Measurements from ENCODE around the gene ANKLE2. TPM values are rescaled to one million over a fixed set of nuclear protein-coding genes. Genes with fewer than 3 reads are reported as not detected.

Gene ANKLE2
- total and polyA plus RNA-seq, 4 donors: 8.4 to 24.1 (median 15.4) TPM

- DNase-seq (ENCODE audit: low spot score): no peak
- no peak for TF ChIP-seq RXRA (IDR thresholded peaks at IDR 0.05)
- TF ChIP-seq FOXA1 (IDR thresholded peaks at IDR 0.05): no peak
- TF ChIP-seq RAD21 (IDR thresholded peaks at IDR 0.05): no peak
- no peak for TF ChIP-seq SP1 (IDR thresholded peaks at IDR 0.05)
- no peak for TF ChIP-seq FOXA2 (IDR thresholded peaks at IDR 0.05)
- TF ChIP-seq TAF1 (conservative IDR thresholded peaks at IDR 0.05): no peak
- no peak for TF ChIP-seq YY1 (IDR thresholded peaks at IDR 0.05)
- TF ChIP-seq HNF4G (IDR thresholded peaks at IDR 0.05): no peak
- no peak for TF ChIP-seq NR2F2 (IDR thresholded peaks at IDR 0.05)
- no peak for TF ChIP-seq ATF3 (IDR thresholded peaks at IDR 0.05)
- no peak for TF ChIP-seq GABPA (IDR thresholded peaks at IDR 0.05 in 1 of 2, conservative IDR thresholded peaks at IDR 0.05 in 1 of 2)
- no peak for TF ChIP-seq MAX (IDR thresholded peaks at IDR 0.05)
- TF ChIP-seq REST (IDR thresholded peaks at IDR 0.05): no peak
- no peak overlapping the region for H3K9ac ChIP-seq (ENCODE audit: low read depth in 1 of 2, low read length in 2 of 2)
- 95% methylated on average over 18 of the region's 18 CpGs for WGBS
- peaks cover 20 to 60% (median 30%) of the 10 kb centered on the region in 4 donors for H3K36me3 ChIP-seq (ENCODE audit: control insufficient read depth in 4 of 4, insufficient read depth in 3 of 4, low read depth in 1 of 4, low read length in 3 of 4)
- no peak overlapping the region for H3K27ac ChIP-seq (ENCODE audit: low read depth in 1 of 2, low read length in 2 of 2)
- no peaks in the 10 kb centered on the region for H3K27me3 ChIP-seq (ENCODE audit: control insufficient read depth in 4 of 4, insufficient read depth in 4 of 4, low read length in 3 of 4)
- no peaks in the 10 kb centered on the region for H3K4me1 ChIP-seq (ENCODE audit: control insufficient read depth in 4 of 4, insufficient read depth in 4 of 4, low read length in 3 of 4)
- H3K9me3 ChIP-seq (ENCODE audit: control insufficient read depth in 4 of 4, low read length in 3 of 4): no peaks in the 10 kb centered on the region
- H3K4me3 ChIP-seq (ENCODE audit: low read depth in 1 of 3, low read length in 3 of 3): no peak overlapping the region
Measured at GRCh38 chr12:132806857-132807256, 45.2 kb upstream of the ANKLE2 start.

DNA sequence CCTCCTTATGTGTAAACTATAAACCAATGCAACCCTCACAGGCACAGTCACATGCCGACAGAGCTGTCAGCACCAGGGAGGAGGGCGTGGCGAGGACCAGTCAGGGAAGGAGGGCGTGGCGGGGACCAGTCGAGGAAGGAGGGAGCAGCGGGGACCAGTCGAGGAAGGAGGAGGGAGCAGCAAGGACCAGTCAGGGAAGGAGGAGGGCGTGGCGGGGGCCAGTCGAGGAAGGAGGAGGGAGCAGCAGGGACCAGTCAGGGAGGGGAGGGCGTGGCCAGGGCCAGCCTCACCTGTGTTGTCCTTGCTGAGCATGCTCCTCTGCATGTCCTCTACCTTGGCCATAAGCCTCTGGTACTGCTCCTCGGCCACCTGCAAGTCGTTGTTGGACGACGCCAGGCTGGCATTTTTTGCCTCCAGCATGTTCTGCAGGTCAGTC lies 42.8 kb upstream of the ANKLE2 start:
- Histone ChIP-seq H3K27ac (ENCODE audit: low read depth in 1 of 2, low read length in 2 of 2) (no peak overlapping the region), H3K4me3 (ENCODE audit: low read depth in 1 of 3, low read length in 3 of 3) (no peak overlapping the region), H3K9ac (ENCODE audit: low read depth in 1 of 2, low read length in 2 of 2) (no peak overlapping the region), H3K27me3 (ENCODE audit: control insufficient read depth in 4 of 4, insufficient read depth in 4 of 4, low read length in 3 of 4) (no peaks in the 10 kb centered on the region), H3K4me1 (ENCODE audit: control insufficient read depth in 4 of 4, insufficient read depth in 4 of 4, low read length in 3 of 4) (no peaks in the 10 kb centered on the region), H3K36me3 (ENCODE audit: control insufficient read depth in 4 of 4, insufficient read depth in 3 of 4, low read depth in 1 of 4, low read length in 3 of 4) (peaks cover 19 to 79% (median 46%) of the 10 kb centered on the region in 4 donors), H3K9me3 (ENCODE audit: control insufficient read depth in 4 of 4, low read length in 3 of 4) (no peaks in the 10 kb centered on the region)
- 83% methylated on average over 16 of the region's 16 CpGs for WGBS
- no peak for DNase-seq (ENCODE audit: low spot score)
- TF ChIP-seq JUND (IDR thresholded peaks at IDR 0.05) (no peak), HNF4G (IDR thresholded peaks at IDR 0.05) (no peak), RXRA (IDR thresholded peaks at IDR 0.05) (no peak), EGR1 (IDR thresholded peaks at IDR 0.05; ENCODE audit: low read depth in 2 of 2) (no peak), GABPA (IDR thresholded peaks at IDR 0.05 in 1 of 2, conservative IDR thresholded peaks at IDR 0.05 in 1 of 2) (no peak), REST (IDR thresholded peaks at IDR 0.05) (no peak), CTCF (IDR thresholded peaks at IDR 0.05; ENCODE audit: low read depth, low read length, missing input control) (no peak), SP1 (IDR thresholded peaks at IDR 0.05) (no peak), FOXA2 (IDR thresholded peaks at IDR 0.05) (no peak), MAX (IDR thresholded peaks at IDR 0.05) (no peak), FOXA1 (IDR thresholded peaks at IDR 0.05) (no peak)
